ENCODE measurements around the gene HOXA13.

HOXA13 gene

DNA sequence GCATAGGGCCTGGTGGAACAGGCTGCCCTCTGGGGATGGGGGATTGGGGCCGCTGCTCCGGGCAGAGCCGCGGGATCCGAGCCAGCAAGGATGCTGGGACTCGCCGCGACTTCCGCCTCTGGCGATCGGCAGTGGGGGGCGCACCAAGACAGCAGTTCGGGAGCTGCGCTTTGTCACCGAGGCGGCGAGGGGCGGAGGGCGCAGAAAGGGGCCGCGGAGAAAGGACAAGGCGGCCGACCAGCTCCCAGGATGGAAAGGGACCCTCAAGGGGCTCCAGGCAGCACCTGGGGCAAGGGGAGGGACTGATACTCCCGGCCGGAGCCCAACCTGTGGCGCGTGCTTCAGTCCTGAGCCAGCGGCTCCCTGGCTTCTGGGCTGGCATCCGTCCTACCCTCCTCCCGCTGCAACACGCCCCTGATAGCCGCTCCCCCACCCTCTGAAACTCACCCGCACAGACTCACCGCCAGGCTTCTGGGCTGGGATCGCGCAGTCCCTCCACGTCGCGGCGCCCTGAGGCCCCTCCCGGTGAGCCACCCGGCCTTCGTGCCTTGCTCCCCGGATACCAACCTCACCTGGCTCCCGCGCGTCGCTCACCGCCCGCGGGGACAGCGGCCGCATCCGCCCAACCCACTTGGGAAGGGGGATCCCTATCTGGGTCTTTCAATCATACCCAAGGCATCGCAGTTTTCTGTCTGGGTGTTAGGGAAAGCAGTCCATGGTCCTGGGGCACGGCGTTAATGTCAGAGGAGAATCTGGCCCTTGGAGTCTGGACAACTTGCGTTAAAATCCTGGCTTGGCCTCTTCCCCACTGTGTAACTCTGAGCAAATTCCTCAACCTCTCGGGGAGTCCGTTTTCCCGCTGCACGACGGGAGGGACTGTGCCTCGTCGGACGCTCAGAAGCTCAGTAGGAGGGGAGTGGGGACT is 35.8 kb upstream of the HOXA13 start:
- no peak for FAIRE-seq

DNA sequence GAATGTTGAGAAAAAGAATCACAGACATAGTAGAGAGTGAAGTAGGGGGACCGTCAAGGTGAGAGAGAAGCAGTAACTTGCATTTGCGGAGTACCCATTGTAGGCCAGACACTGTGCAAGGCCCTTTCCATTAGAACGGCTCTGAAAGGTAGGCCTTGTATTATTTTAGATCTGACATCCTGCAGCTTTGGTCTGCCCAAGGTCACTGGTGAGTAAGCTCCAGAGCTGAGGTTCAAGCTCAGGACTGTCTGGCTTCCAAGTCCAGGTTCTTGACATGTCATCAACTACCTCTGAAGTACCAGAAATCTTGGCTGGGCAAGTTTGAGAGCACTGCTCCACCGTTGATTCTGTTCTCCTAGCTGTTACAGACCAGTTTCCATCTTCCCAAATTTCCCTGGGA is 29.6 kb upstream of the HOXA13 start:
- no peak for FAIRE-seq

DNA sequence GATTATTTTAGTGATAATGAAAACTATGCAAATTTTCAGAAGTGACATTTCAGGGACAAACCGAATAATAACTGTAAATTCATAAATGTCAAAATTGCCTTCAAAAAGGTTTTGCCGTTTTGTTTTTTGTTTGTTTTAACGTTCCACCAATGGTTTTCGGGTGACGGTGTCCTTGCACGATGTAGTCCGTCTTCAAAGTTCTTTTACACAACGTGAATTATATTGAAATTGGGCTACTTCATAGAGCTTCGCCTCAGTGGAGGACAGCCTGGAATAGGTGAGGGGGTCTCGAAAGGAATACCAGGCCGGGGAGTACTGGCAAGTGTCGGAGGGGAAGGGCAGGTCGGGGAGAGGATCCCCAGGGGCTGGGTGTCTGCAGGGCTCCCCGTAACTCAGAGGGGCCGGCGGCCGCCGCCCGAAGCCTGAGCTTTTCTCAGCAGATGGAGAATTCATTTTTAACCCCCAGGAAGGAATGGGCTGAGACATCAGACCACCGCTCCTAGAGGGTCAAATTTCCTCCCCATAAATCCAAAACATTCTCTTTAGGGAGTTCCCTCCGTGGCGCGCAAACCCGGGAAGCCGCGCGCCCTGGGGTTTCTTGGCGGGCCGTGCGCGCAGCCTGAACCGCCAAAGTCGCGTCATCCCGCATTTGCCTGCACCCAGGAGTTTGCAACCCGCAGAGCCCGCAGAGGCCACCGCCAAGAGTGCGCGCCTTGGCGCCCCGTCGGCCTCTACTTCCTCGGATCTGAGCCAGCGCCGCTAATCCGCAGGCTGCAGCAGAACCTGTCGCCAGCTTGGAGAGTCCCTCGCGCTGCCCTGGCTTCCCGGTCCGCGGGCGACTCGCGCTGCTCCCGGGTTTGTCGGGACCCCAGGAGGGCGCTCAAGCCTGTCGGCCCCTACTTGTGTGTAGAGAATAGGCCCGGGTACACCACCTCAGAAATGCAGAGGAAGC is 25.4 kb upstream of the HOXA13 start:
- no peak for FAIRE-seq

DNA sequence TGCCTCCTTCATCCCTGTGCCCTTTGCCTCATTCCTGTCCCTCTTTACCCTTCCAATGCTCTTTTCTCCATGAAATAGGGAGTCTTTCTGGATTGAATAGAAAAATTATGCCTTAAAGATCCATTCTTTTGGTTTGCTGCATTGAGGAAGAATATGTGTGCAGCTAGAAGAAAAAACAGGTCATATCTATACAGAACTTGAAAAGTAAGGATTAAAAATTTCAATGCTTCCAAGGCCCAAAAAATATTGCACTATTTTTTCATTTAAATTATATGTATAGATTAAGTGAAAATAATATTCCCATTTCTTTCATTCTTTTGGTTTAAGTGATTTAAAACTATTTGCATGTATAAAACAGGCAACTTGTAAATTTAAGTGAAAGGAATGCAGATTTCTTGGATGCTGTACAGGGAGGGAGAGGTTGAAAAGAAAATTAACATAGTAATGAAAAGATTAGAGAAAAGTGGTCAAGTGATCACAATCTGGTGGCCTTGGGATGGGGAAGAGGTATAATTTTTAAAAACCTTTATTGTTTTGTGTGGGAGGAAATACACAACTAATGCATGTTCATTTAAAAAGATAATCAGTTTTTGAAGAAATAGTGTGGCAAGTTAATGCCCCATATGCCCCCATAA is 24.2 kb upstream of the HOXA13 start:
- FAIRE-seq, result no peak

DNA sequence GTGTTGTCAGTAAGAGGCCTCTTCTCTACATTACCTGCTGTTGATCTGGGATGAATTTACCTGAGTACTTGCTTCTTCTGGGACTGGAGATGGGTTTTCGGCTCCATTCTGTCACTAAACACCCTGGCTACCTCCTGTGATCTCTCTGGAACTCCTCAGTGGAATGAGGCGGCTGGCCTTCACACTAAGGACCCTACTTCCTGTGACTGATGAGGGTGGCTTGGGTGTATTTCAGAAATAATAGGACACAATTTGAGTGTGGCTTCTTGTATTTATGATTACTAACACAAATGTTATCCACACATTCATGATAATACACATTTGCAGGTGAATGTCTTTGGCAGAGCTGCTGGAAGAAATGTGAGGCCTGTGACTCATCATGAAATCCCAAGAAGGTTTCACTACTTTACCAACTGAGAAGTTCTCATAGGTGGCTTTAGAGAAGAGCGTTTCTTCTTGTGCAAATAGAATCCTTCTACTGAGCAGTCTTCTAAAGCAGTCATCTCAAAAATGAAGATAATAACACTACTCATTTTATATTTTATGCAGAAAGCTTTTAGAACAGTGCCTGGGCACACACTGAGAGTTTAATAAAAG is 21.4 kb upstream of the HOXA13 start:
- no peak for FAIRE-seq

DNA sequence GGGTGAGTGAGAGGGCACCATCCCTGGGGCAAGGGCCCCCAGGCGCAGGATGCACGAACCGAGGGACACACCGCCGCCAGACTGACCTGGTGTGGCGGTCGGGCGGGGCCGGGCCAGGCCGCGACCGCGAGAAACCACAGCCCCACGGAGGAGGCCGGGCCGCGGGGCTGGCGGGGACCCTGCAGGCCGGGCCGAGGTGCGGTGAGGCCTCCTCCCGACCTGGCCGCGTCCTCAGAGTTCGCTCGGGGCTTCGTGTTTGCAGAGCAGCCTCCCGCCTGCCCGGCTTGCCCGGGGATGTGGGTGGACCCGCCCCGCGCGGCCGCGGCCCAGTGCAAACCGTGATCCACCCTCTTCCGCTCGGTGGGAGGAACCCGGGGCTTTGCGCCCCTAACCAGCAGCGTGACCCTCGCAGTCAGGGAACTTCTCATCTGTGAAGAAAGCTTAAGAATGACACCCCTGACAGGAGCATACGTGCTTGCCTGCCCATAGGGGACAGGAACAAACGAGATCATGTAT is 20.6 kb upstream of the HOXA13 start:
- FAIRE-seq, result no peak

DNA sequence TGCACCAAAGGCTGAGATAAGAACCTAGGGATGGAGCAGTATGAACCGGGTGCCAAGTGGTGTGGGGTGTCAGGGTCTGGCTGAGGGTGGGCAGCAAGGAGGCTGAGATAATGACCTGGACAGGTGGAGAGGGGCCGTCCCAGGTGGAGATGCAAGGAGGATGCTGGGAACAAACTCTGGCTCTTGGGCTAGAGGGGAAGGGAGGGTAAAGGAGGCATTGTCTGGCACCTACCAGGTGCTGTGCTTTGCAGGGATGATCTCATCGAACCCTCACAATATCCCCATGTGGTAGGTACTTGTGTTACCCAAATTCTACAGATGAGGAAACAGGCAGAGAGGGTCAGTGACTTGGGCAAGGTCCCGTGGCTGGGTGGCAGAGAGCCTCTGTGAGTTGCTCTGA is 19.9 kb upstream of the HOXA13 start:
- no peak for FAIRE-seq

DNA sequence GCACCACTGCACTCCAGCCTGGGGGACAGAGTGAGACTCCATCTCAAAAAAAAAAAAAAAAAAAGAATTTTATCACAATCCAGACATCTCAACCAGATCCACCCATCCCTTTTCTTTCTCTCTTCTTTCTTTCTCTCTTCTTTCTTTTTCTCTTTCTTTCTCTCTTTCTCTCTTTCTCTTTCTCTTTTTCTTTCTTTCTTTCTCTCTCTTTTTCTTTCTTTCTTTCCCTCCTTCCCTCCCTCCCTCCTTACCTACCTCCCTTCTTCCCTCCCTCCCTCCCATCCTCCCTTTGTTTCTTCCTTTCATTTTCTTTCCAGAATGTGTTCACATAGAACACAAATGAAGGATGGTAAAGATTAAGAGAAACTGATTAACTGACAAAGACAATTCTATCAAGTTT is 18.1 kb upstream of the HOXA13 start:
- no peak for FAIRE-seq

DNA sequence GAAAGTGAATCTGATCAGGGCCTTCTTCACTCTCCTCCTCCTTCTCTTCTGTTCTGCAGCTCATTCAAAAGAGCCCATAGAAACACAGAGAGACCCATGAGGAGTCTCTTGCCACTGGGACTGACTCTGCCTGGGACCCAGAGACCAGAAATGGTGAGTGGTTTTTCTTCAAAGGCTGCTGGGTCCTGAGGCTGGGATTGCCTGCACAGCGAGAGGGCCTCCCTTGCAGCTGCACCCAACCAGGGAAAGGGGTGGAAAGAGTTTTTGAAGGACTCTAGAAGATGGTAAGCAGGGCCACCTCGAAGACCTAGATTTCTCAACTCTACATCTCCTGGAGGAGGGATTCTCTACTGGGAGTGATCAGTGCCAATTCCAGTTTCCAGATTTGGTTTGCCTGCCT is 15.5 kb upstream of the HOXA13 start:
- FAIRE-seq, result no peak

DNA sequence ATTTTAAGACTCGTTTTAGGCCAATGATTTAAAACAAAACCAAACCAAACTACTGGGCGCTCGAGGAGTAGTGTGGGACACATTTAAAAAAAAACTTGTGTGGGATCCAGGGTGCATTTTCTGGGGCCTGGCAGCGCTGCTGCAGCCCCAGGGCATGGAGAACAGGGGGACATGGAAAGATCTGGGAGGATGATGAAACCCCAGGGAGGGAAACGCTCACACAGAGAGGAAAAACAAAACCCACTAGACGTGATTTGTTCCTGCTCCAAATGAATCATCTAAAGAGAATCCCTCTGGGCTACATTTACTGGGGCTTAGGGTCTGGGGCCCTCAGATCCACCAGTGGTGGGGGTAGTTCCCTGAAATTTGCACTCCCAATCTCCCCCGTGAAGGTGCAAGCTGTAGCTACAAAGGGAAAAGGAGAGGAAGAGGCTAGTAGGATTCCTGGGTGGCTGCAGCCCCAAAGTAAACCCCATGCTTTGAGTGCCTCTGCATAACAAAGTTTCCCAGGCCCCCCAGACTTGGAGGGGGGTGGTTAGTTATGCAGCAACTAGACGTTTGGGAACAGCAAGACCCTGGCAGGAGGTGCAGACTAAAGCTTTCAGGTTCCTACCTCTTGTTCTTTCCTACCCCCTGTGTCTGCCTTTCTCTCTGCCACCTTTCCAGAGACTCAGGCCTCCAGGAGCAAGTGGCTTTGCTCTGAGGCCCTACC is 14.5 kb upstream of the HOXA13 start:
- no peak for FAIRE-seq

DNA sequence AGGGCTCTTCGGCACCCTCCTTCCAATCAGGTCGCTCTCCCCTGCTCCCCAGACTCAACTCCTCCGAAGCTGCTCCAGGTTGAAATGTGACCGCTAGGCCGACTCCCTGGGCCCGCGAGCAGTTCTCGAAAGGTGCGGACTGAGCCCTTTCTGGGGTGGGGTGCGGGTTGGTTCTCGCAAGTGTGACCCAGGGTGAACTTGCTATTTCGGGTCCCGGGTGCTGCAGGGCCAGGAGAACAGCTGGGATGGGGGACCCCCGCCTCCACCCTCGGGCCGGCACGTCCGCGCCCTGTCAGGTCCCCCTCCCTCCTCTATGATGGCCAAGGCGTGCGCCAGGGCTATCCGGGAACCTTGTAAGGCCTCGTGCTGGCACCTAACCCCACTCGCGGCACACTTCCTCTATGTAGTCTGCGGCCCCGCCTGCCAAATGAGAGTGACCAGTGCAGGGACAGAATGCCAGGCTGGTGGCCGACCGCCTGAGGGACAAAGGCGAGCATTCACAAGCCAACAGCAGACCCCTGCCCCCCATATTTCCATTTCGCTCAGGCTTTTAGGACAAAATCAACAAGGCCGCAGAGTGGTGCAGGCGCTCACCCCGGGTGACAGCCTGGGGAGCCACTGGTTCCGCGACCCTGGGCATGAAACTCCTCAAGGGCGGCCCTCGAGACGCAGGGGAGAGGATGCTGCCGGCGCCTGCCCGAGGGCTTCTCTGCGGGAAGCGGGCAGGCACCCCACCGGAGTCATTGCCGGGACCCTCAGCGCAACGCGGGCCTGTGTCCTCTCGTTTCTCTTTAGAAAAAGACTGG is 13.7 kb upstream of the HOXA13 start:
- FAIRE-seq, result no peak

DNA sequence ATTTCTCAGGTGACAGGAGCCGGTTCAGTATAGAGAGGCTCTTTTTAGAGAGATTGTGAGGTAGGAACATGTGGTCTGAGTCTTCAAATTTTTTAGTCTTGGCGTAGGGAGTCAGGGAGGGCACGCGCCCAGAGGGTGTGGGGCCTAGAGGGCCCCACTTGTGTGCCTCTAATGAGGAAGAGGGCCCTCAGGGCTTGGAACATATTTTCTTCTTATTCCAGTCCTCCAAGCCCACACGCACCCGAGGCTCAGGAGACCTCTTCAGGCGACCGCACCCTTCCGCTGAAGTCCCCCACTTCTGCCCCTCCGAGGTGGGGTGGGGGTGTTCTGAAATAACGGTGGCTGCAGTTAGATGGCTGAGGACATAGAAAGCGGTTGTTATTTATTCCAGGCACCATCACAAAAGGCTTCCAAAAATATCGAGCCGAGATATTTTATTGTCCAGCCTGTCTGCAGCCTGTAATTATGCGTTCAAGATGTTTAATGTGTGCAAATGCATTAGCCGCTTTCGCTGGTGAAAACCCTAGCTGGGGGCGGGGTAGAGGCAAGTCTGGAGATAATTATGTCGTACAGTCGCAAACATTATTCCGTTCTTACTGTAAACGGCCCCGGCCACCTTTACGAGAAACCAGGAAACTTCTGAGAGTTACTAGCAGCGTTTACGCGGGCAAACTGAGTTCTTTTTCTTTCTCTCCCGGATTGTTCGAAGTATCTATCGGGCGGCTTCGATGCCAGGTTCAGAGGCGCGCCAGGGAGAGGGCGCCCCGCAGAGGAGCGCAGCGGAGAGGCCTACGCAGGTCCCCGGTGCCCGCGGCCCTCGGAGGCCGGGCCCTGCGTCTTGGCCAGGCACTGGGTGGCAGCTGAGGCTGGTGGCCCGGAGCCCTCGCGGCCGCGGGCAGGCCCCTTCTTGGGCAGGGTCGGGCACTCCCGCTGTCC is 12.9 kb upstream of the HOXA13 start:
- FAIRE-seq, result no peak

DNA sequence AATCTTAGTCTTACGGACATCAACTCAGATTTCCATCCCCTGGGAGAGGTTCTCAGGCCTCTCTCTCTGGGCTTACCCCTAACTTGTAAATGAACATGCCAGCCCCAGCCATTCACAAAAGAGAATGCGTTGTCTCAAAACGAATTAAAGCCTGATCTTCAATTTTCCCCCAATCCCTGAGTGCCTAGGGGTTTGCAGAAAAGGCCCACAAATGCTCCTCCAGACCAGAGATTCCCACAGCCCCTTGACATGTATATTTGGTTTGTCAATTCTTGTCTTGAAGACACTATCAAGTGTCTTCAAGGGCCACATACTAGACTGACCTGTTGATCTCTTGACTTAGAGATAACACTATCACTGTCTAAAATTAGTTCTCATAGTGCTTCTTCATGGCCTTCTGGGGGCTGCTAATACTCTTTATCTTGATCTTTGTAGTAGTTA is 11.9 kb upstream of the HOXA13 start:
- no peak for FAIRE-seq

DNA sequence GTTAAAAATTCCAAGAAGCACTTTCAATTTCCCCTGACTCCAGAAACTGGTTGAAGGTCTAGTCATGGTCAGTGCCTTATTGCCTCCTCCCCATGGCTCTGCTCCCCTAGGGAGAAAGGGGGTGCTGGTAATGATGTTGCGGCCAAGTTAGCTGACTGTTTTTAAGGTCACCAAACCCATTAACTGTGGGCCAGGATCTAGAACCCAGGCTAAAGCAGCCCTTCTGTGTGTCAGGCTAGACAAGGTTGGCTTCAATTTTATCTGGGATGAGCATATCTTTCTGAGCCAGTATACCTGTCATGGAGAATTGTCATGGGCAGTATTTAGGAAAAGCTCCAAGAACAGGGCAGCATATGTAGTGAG is 11.2 kb upstream of the HOXA13 start:
- FAIRE-seq, result no peak

DNA sequence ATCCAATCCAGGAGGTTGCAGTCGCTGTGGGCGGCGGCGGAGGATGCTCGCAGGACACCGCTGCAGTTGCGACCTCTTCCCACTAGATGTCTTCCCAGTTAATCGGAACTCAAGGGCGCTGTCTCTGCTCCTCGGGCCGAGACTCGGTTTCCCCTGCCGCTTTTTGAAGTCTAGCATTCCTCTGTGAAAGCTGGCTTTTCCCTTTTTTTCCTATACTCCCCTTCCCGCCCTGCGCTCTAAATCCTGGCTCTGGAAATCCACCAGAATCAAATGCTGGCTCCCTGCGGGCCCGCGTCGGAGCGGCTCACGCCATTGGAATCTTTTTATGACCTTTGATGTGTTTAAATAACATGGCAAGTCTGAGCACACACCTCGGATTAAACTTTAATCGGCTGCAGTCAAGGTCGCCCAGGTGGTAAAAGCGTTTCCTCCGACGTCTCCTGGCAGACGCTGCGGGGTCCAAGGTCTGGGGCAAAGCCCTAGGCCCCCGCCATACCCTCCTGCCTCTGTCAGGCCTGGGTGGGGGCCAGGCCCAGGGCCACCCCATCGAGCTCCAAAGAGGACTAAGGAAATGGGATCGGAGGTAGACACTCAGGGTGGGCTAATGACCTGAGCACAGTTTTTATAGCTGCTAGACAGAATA is 10.7 kb upstream of the HOXA13 start:
- FAIRE-seq, result no peak

DNA sequence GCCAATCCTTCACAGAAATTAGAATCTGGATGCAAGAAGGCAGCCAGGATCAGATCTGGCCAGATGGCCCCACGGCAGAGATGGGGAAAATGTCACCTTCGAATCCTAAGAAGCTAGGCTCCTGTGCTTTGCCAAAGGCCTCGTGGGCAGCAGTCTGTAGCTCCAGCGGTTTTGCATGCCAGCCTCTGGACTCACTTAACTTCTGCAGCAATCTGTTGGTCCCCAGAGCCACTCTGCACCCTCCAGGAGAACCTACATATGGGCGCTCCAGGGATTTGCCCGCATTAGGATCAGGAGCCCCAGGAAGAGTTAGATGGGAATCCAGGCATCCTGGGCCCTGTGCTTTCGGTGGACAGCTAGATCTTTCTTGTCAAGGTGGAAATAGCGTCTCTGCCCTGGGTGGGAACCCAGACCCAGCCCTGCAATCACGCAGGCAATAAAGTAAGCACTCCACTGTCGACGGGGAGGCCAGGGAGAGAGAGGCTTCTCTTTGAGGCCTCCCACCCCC is 10.1 kb upstream of the HOXA13 start:
- no peak for FAIRE-seq

DNA sequence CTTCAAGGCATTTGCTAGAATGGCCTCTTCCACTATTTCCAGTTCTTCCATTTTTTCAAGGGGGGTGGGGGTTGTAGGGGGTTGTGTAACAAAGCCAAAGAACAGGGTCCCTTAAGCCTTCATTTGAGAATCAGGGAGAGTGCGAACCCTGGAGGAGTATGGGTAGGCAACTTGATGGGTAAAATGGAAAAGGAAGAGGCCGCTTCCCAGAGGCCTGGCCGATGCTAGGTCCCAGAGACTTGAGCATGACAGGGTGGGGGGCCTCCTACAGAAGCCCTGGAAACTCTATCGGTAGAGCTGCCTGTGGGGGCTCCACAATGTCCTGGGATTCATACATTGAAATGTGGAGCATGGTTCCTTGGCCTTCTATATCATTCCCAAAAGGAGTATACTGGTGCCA is 9.1 kb upstream of the HOXA13 start:
- FAIRE-seq, result no peak

DNA sequence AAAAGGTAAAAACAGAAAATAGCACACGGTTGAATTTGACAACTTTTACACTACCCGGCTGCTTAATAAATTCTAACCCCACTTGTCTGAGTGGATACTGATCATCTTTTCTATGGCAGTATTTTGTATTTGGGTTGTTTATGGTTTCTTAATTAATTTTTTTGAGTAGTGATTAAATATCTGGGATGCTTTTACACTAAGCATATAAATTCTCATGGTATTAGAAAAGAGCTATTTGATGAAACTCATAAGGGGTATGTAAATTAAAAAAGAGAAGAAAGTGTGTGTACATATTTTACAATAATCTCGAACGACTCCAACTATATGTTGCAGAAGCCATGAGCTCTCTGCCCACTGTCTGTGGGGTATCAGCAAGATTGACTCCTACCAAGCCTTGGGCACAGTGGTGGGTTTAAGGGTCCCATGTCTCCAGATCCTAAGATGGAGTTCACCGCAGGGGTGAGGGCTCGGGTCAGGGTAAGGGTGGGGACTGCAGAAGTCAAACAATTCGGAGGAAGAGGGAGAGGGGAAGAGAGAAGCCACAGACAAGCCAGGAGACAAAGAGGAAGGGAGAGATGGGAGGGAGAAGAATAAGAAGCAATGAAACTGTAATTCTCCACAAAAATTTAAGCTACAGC is 7.6 kb upstream of the HOXA13 start:
- FAIRE-seq, result no peak
